ENCODE measurements around the gene TRMT2A.

Gene TRMT2A

DNA sequence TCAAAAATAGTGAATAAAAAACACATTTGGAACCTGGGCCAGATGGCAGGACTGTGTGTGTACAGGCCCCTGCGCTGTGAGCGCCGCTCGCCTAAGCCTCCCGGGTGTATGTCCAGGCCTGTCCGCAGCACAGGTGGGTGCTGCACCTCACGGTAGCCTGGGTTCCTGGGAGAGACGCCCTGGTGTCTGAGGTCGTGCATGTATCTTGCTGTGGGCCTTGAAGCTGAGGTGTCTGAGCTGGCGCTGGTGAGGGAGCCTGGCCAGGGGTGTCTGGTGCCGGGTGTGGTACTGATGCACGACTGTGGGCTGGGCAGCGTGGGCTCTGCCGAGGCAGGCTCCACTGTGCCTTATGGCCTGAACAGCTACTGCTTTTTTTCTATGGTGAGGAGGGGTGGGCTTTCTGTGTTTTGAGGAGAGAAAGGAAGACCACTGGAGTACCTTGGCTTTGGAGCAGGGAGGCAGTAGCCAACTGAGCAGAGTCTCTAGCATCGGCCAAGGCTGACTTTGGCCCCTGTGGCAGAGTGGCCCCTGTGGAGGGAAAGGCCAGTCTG, 10.4 kb upstream of the TRMT2A start:
- Mint-ChIP-seq H3K4me3 (no peak overlapping the region), H3K27ac (no peak overlapping the region), H3K4me1 (no peaks in the 10 kb centered on the region), H3K36me3 (ENCODE audit: low read depth) (peaks cover 28% of the 10 kb centered on the region), H3K9me3 (no peaks in the 10 kb centered on the region), H3K27me3 (ENCODE audit: low read depth) (no peaks in the 10 kb centered on the region)
- no peak for TF ChIP-seq CTCF (IDR thresholded peaks at IDR 0.05; ENCODE audit: unreplicated experiment in 3 of 3)

- Mint-ChIP-seq H3K36me3 (ENCODE audit: low read depth) (peaks cover 37% of the 10 kb centered on the region), H3K4me1 (no peaks in the 10 kb centered on the region), H3K4me3 (no peak overlapping the region), H3K27ac (no peak overlapping the region), H3K27me3 (ENCODE audit: low read depth) (no peaks in the 10 kb centered on the region), H3K9me3 (no peaks in the 10 kb centered on the region)
- TF ChIP-seq CTCF (IDR thresholded peaks at IDR 0.05; ENCODE audit: unreplicated experiment in 3 of 3), result no peak
These were observed 9.4 kb upstream of the TRMT2A start for GRCh38 chr22:20126284-20127029.

DNA sequence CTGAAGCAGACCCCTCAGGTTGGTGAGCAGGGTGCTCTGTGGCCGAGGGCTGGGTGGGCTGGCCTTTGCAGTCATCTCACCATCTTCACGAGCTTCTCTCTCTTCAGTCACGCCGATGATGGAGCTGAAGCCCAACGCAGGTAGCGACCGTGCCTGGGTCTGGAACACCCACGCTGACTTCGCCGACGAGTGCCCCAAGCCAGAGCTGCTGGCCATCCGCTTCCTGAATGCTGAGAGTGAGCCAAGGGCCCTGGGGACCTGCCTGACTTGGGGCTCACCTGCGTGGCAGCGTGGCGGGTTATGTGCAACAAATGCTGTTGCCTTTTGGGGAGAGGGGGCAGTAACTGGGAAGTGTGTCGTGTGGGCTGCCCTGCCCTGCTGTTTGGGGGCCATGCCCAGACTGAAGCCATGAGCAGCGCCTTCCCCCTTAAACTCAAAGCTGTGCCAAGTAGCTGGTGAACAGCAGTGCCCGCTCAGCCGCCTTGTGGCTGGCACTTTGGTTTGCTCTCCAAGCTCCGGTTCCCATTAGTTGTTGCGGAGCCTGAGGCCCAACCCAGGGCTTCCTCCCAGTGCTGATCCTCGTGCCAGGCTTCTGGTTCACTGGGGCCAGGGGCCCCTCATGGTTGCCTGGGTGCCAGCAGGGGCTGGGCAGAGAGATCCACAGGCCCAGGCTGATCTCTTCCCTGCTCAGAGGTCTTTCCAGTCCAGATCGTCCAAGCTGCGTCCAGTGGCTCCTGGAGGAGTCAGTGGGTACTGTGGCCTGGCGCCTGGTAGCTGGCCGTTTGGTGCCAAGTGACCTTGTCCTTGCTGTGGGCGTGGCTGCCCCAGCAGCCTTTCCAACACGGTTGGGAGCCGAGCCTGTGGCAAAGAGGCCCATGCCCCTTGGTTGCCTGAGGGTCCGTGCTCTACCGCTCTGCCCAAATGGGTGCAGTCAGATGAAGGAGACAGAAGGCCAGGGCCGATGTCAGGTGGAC, 8.5 kb upstream of the TRMT2A start:
- TF ChIP-seq CTCF (IDR thresholded peaks at IDR 0.05; ENCODE audit: unreplicated experiment in 3 of 3), result no peak
- H3K9me3 Mint-ChIP-seq, result no peaks in the 10 kb centered on the region
- H3K36me3 Mint-ChIP-seq (ENCODE audit: low read depth), result peaks cover 41% of the 10 kb centered on the region
- H3K4me1 Mint-ChIP-seq, result no peaks in the 10 kb centered on the region
- H3K27ac Mint-ChIP-seq, result no peak overlapping the region
- H3K4me3 Mint-ChIP-seq, result no peak overlapping the region
- no peaks in the 10 kb centered on the region for H3K27me3 Mint-ChIP-seq (ENCODE audit: low read depth)

GRCh38 chr22:20124083-20124787, 7.2 kb upstream of the TRMT2A start:
- no peaks in the 10 kb centered on the region for H3K4me1 Mint-ChIP-seq
- no peak for TF ChIP-seq CTCF (IDR thresholded peaks at IDR 0.05; ENCODE audit: unreplicated experiment in 3 of 3)
- H3K27me3 Mint-ChIP-seq (ENCODE audit: low read depth), result no peaks in the 10 kb centered on the region
- no peaks in the 10 kb centered on the region for H3K9me3 Mint-ChIP-seq
- H3K4me3 Mint-ChIP-seq, result no peak overlapping the region
- no peak overlapping the region for H3K27ac Mint-ChIP-seq
- peaks cover 50% of the 10 kb centered on the region for H3K36me3 Mint-ChIP-seq (ENCODE audit: low read depth)

DNA sequence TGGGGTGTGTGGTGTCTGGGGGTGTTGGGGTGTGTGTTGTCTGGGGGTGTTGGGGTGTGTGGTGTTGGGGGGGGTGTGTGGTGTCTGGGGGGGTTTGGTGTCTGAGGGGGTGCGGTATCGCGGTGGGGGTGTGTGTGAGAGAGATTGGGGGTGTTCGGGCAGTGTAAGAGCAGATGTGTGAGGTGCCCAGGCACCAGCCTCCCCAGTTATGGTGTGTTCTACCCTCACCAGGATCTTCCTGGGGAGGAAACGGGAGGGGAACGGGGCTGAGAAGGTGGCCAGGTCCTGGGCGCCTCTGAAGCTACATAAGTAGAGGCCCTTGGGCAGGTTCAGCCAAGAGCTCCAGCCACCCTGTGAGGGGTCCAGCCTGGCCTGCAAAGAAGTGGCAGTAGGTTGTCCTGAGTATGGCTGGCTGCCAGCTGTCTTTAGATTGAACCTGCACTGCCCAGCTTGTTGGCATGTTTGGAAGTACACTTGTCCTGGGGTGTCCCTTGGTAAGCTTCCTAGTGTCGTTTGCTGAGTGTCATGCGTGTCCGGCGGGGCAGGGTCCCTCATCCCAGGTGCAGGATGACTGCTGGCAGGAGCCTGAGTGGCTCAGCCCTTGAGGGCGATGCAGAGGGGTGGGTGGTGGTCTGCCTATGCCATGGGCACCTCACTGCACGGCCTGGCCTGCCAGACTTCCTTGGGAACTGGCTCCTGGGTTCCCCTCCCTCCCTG, 6.5 kb upstream of the TRMT2A start:
- no peaks in the 10 kb centered on the region for H3K27me3 Mint-ChIP-seq (ENCODE audit: low read depth)
- H3K27ac Mint-ChIP-seq, result no peak overlapping the region
- no peak for TF ChIP-seq CTCF (IDR thresholded peaks at IDR 0.05; ENCODE audit: unreplicated experiment in 3 of 3)
- no peaks in the 10 kb centered on the region for H3K9me3 Mint-ChIP-seq
- H3K4me1 Mint-ChIP-seq, result peaks cover 6% of the 10 kb centered on the region
- H3K4me3 Mint-ChIP-seq, result no peak overlapping the region
- peaks cover 54% of the 10 kb centered on the region for H3K36me3 Mint-ChIP-seq (ENCODE audit: low read depth)

All from nephron (organoid).